NCI-H82 treated with DMSO at 0.1 percent for 48 hours (cell line): Measurements from ENCODE around the gene PPDPF.

Source experiments
- DNase-seq: peaks from one replicate; lab custom pipeline; 2025; ENCODE audit not compliant: unreplicated experiment; lab: John Stamatoyannopoulos, UW

The PPDPF gene

GRCh38 chr20:63536241-63536977 lies 15.8 kb downstream of the PPDPF start:
- no peak for DNase-seq

DNA sequence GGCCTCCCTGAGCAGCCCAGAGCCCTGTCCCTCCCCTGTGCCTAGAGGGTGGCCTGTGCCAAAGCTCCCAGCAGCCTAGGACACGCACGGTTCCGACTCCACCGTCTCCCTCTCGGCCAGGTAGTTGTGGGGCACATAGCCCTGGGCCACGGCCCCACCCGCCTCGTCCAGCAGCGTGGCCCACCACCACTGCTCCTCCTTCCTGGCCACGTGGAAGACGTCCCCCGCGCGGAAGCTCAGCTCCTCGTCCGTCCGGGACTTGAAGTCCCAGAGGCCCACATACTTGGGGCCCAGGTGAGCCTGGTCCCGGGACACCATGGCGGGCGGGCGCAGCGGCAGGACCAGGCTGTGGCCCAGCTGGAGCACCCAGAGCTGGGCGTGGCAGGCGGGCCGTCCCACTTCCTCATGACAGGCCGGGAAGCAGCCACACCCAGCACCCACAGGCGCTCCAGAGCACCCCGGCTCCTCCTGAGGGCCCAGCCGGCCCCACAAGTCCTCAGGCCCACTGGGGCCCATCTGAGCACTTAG lies 16.5 kb downstream of the PPDPF start, which contains the start of gene PTK6:
Gene PTK6, minus strand, starts transcription at position 380 of the 528 bp plus-strand sequence. Its CDS starts 62 bp downstream, at position 318.
- no peak for DNase-seq

- peak; percentile 27 for DNase-seq
Observed at GRCh38 chr20:63537525-63538203, 17.1 kb downstream of the PPDPF start.

GRCh38 chr20:63538204-63539091 lies 17.9 kb downstream of the PPDPF start:
- DNase-seq, result no peak

DNA sequence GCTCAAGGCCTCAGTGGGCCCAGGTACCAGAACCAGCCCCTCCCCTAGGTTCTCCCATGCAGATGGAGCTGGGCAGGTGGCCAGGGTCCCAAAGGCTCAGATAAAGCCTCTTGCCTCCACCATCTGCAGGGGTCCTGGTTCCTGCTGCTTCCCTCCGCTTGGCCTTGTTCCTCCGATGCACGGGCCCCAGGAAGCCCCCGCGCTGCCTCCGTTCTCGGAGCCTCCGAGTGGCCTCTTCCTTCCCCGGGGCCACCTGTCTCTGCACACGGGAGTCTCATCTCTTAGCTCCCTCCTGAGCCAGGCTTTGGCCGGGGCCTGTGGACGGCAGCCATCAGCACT lies 18.5 kb downstream of the PPDPF start:
- no peak for DNase-seq

DNA sequence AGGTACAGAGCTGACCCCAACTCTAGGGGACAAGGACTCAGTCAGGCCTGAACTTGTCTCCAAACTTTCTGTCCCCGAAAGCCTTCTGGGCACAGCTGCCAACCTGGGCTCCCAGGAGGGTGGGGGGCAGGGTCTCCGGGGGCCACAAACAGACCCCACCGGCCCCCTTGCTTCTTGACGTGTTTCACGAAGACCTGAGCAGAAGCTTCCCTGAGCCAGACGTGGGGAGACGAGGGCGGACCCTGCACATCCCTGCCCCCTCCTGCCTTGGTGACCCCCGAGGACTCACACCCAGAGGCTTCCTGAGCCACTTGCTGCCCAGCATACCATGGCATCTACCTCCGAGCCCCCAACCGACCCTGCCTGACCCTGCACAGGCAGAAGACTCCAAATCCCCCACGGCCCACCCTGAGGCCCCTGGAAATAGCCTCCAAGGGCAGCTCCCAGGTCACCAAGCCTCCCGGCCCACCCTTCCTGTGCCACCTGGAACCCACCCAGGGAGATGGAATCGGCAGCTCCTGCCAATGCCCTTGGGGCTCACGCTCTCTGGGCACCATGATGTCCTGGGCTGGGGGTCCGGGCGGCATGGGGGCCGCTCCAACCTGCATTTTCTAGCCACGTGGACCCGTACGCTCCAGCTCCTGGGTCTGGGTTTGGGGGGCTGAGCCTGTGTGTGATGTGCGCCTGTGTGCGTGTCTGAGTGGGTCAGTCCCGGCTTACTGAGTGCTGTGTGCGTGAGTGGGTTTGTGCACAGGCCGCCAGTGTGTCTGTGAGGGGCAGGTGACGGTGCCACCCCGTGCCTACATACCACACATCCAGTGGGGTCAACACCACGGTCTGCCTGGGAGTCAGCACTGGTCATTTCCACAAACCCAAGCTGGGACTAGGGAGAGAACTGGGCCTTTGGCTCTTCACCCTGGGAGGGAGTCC lies 19.1 kb downstream of the PPDPF start:
- no peak for DNase-seq

GRCh38 chr20:63540417-63541186 lies 20.0 kb downstream of the PPDPF start:
- DNase-seq, result no peak

GRCh38 chr20:63541371-63541770 lies 20.8 kb downstream of the PPDPF start:
- no peak for DNase-seq

GRCh38 chr20:63542031-63542559 lies 21.5 kb downstream of the PPDPF start:
- DNase-seq, result no peak

- DNase-seq, result no peak
Observed at GRCh38 chr20:63542696-63543095, 22.1 kb downstream of the PPDPF start.

GRCh38 chr20:63543131-63543530 lies 22.6 kb downstream of the PPDPF start:
- no peak for DNase-seq

- no peak for DNase-seq
Observed at GRCh38 chr20:63543733-63544132, 23.2 kb downstream of the PPDPF start.

GRCh38 chr20:63544241-63544957 lies 23.8 kb downstream of the PPDPF start:
- no peak for DNase-seq

DNA sequence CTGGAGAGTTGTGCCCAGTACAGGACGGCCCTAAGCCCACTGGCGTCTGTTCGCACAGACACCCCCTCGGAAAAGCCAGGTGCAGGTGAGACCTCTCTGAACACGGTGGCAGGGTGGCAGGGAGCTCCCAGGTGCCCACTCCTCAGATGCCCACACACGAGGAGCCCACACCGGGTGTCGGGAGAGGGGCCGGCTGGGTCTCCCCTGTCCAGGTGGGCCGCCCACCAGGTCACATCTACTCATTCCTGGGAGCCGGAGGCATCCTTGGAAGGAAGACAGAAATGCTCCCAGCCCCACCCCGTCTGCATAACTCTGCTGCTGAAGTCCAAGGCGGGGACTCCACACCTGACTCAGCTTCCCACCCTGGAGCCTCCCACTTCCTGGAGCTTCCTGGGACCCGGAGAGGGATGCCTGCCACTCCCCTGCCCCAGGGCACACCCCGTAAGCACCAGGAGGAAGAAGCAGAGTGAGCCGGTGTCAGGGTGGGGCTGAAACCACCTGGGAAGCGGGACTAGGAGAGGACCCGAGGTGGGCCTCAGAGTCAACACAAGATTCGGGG lies 24.5 kb downstream of the PPDPF start:
- no peak for DNase-seq

- no peak for DNase-seq
Observed at GRCh38 chr20:63545814-63546213, 25.2 kb downstream of the PPDPF start.

- DNase-seq, result no peak
Observed at GRCh38 chr20:63546256-63546955, 25.8 kb downstream of the PPDPF start.

DNA sequence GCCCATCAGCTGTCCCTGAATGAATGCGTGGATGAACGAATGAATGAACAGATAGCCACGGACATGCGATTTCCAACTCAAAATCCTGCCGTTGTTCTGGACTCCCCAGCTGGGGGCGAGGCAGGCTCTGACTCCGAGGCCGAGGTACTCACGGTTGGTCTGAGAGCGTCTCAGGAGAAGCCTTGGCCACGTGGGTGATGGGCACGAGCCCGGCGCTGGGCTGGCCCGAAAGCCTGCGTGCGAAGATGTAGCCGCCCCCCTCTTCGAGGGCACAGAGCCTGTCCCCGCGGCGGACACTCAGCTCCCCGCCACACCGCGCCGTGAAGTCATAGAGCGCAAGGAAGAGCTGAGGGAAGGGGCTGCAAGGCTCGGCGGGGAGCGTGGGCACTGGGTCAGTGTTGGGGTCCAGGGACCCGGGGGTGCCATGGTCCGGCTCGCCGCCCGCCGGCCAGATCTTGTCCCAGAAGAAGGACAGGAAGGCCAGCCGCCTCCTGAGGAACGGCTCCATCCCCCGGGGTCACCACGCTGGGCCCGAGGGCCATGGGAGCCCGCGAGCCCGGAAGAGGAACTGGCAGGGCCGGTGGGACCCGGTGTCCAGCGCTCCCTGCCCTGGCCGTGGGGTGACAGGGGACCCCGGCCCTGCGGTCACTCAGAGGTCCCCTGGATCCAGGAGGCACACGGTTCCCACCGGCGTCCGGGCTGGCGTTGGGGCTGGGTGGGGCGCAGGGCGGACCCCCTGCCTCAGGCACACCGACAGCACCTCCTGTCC lies 26.6 kb downstream of the PPDPF start:
- DNase-seq, result no peak
